Epithelial cell of esophagus (primary cell): ENCODE data around the gene NCOA7.
"Not testable (repeated sequence)": the region's sequence is repeated elsewhere in the genome, so short reads cannot be mapped to it uniquely, and the experiment has no call there.

ENCODE experiments used
- DNase-seq: peaks from one replicate; pipeline ENCODE4 v3.0.0; 2010; ENCODE audit warnings: low read depth
- H3K4me3 ChIP-seq: 2 replicates; pipeline ENCODE4 v1.5.1; 2011; ENCODE audit warnings: mild to moderate bottlenecking, low read length, control low read depth
- TF ChIP-seq, protein P1 (sequence below): IDR thresholded peaks from 2 replicates; pipeline ENCODE4 v1.5.1; 2011; ENCODE audit warnings: low read depth, mild to moderate bottlenecking, low read length, control low read depth, inconsistent platforms; ENCODE audit not compliant: insufficient read depth; ENCODE audit errors: missing control alignments

Gene NCOA7

DNA sequence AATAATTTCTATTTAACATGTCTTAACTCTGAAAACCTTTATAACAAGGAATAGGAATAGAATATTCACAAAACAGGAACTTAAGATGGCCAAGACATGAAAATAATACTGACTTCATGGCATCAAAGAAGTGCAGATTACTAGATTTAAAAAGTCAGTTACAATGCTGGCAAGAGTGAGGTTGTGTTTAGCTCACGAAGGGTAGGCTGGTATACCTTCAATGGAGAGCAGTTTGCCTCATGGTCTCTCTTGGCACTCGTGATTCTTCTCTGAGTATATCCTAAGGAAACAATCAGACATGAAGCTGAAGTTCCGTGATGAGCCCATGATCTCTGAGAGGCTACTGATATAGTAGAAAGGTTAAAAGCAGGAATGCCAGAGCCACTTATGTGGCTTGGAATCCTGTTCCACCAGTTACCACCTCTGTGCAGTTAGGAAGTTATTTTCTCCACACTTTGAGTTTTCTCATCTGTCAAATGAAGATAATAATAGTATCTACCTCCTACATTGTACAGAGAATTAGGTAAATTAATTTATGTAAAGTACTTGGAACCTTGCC, 7.2 kb downstream of the NCOA7 start:
- no peak overlapping the region for H3K4me3 ChIP-seq
- TF ChIP-seq, protein P1, sequence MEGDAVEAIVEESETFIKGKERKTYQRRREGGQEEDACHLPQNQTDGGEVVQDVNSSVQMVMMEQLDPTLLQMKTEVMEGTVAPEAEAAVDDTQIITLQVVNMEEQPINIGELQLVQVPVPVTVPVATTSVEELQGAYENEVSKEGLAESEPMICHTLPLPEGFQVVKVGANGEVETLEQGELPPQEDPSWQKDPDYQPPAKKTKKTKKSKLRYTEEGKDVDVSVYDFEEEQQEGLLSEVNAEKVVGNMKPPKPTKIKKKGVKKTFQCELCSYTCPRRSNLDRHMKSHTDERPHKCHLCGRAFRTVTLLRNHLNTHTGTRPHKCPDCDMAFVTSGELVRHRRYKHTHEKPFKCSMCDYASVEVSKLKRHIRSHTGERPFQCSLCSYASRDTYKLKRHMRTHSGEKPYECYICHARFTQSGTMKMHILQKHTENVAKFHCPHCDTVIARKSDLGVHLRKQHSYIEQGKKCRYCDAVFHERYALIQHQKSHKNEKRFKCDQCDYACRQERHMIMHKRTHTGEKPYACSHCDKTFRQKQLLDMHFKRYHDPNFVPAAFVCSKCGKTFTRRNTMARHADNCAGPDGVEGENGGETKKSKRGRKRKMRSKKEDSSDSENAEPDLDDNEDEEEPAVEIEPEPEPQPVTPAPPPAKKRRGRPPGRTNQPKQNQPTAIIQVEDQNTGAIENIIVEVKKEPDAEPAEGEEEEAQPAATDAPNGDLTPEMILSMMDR = no peak
- peak; percentile 58 for DNase-seq

GRCh38 chr6:125798734-125799508, 8.2 kb downstream of the NCOA7 start:
- no peak overlapping the region for H3K4me3 ChIP-seq
- DNase-seq = peak; percentile 11
- TF ChIP-seq, protein P1 = no peak

GRCh38 chr6:125802383-125802782, 11.6 kb downstream of the NCOA7 start:
- DNase-seq = no peak
- TF ChIP-seq, protein P1 = no peak
- no peak overlapping the region for H3K4me3 ChIP-seq

GRCh38 chr6:125802943-125803377, 12.2 kb downstream of the NCOA7 start:
- no peak for DNase-seq

DNA sequence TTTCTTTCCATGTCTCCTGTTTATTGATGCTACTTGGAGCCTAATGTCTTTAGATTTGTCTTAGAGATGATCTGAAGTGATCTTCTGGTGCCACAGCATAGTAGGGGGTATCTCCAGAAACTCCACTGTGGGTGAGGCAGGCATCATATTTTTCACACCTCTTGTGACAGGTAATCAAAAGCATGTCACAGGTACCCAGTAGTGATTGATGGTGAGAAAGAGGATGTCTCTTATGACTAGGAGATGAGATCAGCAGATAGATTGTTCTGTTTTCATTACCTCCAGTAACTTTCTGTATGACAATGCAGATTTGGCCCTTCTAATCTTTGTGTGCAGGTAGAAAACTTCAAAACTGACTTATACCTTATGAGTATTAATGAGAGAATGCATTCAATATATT, 13.5 kb downstream of the NCOA7 start:
- peak; percentile 11 for DNase-seq
- TF ChIP-seq, protein P1 = no peak
- no peak overlapping the region for H3K4me3 ChIP-seq

More at GRCh38 chr6:125802943-125803377, 12.2 kb downstream of the NCOA7 start:
- no peak overlapping the region for H3K4me3 ChIP-seq
- TF ChIP-seq, protein P1 = no peak

GRCh38 chr6:125804866-125805425, 14.2 kb downstream of the NCOA7 start:
- H3K4me3 ChIP-seq, DNase-seq: not testable (repeated sequence)

DNA sequence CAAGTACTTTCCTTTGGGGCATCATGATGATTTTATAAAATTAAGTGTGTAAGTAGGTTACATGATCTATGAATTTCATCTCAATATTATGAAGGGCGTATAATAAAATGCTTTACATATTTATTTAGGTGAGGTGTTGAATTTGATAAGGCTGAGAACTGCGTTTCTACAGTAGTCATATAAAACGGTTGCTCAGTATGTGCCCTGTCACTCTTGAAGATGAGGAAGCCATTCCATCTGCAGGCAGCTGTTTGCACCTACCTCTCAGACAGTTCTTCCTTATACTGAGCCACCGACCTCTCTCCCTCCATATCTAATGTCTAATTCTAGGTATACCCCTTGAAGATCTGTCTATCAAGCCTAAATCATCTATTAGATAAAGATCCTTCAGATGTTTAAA, 16.1 kb downstream of the NCOA7 start:
- H3K4me3 ChIP-seq = no peak overlapping the region
- no peak for DNase-seq

More for the DNA sequence above, 16.1 kb downstream of the NCOA7 start:
- TF ChIP-seq, protein P1 = no peak
